NK-92 treated with Interleukin-12 subunit alpha and Interleukin-12 subunit beta, amount 100 ng/mL, for 24 hours (cell line): ENCODE results near the gene BARX2.
"Not testable (repeated sequence)": the region's sequence is repeated elsewhere in the genome, so short reads cannot be mapped to it uniquely, and the experiment has no call there.

ENCODE experiments used
- DNase-seq: peaks from one replicate; lab custom pipeline; 2025; lab: John Stamatoyannopoulos, UW

The BARX2 gene, protein sequence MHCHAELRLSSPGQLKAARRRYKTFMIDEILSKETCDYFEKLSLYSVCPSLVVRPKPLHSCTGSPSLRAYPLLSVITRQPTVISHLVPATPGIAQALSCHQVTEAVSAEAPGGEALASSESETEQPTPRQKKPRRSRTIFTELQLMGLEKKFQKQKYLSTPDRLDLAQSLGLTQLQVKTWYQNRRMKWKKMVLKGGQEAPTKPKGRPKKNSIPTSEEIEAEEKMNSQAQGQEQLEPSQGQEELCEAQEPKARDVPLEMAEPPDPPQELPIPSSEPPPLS

DNA sequence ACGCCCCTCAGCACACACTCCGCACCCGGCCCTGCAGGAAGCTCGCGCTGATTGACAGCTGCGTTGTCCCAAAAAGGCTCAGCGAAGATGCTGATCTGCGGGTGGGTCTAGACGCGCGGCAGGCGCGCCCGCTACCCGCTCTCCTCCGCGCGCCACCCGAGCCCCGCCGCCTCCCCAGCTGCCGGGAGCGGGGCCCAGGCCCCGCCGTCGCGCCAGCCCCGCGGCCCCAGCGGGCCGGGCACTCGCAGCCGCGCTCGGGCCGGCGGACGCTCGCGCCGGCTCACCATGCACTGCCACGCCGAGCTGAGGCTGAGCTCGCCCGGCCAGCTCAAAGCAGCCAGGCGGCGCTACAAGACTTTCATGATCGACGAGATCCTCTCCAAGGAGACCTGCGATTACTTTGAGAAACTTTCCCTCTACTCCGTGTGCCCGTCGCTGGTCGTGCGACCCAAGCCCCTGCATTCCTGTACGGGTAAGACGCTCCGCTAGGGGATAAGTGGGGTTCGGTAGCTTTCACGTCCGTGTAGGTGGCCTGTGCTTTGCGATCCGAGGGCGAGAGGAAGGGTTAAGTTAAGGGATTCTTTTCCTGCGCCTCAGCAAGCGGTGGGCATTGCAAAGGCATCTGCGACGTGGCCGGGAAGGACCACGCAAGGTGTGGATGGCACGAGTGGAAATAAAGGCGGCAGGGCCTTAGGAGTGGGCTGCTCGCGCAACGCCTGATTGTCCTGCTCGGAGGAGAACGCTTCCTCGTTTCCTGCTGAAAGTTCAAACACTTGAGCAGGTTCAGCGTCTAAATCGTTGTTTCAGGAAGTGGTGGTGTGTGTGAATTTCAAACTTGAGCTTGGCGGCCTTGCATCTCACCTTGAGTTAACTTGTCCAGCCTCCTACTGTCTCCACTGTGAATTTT is at the start of gene BARX2:
Gene BARX2 (plus strand): TSS at position 98 of the 907 bp plus-strand sequence. CDS start 188 bp downstream, at position 286.
- DNase-seq: no peak

GRCh38 chr11:129326921-129327320 is 48.7 kb upstream of the BARX2 start:
- no peak for DNase-seq

DNA sequence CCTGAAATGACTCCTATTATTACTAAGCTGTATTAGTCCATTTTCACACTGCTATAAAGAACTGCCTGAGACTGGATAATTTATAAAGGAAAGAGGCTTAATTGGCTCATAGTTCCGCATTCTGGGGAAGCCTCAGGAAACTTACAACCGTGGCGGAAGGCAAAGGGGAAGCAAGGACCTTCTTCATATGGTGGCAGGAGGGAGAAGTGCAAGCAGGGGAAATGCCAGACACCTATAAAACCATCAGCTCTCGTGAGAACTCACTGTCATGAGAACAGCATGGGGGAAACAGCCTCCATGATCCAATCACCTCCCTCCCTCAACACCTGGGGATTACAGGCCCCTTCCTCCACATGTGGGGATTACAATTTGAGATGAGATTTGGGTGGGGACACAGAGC is 47.9 kb upstream of the BARX2 start:
- not testable (repeated sequence) for DNase-seq

GRCh38 chr11:129328756-129329155 is 46.9 kb upstream of the BARX2 start:
- no peak for DNase-seq

DNA sequence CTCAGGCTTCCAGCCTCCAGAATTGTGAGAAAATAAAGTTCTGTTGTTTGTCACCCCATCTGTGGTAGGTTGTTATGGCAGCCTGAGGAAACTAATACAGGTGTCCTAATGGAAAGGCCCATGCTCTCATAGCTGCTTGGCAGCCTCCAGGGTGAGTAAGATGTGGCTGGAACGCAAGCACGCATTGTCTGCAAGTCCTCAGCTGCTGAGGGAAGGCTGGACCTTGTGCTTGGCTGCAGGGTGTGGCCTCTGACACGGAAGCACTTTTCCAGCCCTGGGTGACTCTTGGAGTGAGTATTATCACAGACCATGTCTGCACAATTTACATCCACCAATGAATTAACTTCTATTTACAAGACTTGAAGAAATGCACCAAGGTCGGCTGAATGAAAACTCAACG is 44.4 kb upstream of the BARX2 start:
- DNase-seq: no peak

DNA sequence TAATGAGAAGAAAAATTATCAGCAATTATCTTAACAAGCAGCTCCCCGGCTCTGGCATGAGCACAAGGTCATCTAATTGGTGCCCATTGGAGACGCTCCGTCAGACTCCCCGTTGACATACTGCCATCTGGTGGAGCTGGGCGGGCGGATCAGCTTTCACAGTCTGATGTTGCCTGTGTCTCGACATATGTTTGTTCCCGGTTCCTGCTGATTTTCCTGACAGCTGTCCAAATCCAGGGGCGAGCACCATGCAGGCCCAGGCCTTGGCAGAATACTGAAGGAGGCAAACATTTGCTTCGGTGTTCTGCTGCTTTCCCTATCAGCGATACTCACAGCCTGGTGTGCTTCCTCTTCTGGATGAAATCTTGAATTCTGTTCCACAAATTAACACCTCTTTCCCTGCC is 43.8 kb upstream of the BARX2 start:
- peak; percentile 29 for DNase-seq

DNA sequence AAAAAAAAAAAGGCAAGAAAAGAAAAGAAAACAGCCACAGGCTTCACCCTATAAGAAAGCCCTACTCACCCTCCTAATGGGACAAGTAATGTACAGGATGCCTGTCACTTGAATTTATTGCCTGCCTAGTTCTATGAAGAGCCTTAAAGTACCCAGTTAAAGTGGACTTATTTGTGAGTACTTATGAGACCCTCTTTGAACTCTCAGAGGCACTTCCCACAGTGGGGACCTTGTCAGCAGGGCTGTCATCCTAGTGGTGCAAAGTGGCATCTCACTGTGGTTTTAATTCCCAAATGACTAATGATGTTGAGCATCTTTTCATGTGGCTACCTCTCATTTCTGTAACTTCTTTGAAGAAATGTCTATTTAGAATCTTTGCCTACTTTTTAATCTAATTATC is 41.8 kb upstream of the BARX2 start:
- no peak for DNase-seq

- not testable (repeated sequence) for DNase-seq
Observed at GRCh38 chr11:129344301-129344940, 31.2 kb upstream of the BARX2 start.

DNA sequence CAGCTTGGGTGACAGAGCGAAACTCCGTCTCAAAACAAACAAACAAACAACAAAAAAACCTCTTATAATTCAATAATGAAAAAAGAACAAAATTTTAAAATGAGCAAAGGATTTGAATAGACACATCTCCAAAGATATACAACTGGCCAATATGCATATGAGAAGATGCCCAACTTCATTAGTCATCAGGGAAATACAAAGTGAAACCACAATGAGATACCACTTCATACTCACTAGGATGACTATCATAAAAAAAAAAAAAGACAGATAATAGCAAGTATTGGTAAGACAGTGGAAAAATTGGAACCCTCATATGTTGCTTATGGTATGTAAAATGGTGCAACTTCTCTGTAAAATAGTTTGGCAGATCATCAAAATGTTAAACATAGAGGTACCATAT is 28.7 kb upstream of the BARX2 start:
- no peak for DNase-seq

DNA sequence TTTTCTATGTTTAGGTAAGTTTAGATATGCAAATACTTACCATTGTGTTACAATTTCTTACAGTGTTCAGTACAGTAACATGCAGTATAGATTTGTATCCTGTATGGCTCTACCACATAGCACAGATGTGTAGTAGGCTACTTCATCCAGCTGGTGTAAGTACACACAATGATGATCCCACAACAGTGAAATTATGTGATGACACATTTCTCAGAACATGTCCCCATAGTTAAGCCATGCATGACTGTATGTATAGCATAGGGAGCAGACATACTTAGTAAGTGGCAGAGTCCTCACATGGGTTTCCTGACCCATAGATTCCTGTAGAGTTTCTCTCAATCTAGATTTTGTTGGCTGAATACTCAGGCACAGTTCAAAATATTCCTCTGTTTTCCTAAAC is 26.8 kb upstream of the BARX2 start:
- DNase-seq: no peak

DNA sequence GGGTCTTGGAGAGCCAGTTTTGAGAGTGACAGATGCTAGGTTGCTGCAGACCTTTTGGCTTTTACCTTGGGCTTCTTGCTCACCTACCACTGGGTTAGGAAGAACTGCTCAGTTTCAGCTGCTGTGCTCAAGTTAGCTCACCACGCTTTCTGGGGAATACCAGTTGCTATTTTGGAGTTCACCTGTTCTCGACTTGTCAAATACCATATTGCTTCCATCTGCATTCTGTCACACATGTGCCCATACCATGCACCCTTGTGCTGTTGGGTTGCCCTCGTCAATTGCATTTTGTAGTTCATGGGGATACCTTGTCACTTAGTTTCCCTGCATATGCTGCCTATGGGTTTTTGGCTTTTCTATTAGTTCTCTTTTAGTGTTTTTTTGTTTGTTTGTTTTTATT is 23.0 kb upstream of the BARX2 start:
- DNase-seq: no peak

DNA sequence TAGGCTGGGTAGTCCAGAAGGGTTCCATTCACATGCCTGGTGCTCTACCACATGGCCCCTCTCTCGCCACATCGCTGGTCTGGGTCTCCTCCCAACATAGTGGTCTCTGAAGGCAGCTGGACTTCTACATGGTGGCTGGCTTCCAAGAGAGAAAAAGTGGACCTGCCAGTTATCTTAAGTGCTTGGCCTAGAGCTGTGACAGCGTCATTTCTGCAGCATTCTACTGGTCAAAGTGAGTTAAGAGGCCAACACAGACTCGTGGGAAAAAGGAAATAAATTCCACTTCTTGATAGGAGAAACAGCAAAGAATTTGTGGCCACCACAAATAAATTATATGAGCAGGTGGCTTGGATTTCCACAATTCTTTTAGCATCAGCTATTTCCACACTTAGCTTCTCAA is 21.0 kb upstream of the BARX2 start:
- DNase-seq: no peak

DNA sequence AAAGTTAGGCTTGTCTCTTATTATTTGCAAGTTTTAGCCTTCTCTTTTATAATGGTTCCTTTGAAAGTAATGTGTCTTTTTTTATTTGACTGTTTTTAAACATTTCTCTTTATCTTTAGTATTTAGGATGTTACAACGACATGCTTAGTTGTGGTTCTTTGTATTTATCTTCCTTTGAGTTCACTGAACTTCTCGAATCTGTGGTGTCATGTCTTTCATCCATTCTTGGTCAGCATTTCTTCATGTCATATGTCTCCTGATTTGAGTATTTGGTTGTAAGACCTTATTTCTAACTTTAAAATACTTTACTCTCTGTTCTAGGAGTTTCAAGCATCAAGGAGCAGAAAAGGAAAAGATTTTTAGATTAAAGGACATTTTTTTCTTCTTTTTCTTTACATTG is 15.9 kb upstream of the BARX2 start:
- DNase-seq: no peak

- DNase-seq: peak; percentile 79
Observed at GRCh38 chr11:129364143-129364654, 11.4 kb upstream of the BARX2 start.

DNA sequence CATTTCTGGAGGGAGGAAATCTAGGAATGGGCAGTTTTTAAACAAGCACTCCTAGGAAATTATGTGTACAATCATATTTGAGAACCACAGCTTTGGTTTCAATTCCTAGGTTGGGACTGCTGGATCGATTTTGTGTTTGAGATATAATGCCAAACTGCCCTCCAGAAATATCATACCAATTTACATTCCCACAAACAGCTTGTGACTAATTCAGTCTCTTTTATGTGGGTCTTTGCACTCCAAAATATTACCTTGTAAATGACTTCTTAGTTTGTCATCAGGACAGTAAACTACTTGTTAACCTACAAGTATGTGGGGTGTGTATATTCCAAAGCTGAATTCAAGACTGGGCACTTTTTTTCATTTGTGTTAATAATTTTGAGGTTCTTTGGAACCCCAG is 9.8 kb upstream of the BARX2 start:
- no peak for DNase-seq

DNA sequence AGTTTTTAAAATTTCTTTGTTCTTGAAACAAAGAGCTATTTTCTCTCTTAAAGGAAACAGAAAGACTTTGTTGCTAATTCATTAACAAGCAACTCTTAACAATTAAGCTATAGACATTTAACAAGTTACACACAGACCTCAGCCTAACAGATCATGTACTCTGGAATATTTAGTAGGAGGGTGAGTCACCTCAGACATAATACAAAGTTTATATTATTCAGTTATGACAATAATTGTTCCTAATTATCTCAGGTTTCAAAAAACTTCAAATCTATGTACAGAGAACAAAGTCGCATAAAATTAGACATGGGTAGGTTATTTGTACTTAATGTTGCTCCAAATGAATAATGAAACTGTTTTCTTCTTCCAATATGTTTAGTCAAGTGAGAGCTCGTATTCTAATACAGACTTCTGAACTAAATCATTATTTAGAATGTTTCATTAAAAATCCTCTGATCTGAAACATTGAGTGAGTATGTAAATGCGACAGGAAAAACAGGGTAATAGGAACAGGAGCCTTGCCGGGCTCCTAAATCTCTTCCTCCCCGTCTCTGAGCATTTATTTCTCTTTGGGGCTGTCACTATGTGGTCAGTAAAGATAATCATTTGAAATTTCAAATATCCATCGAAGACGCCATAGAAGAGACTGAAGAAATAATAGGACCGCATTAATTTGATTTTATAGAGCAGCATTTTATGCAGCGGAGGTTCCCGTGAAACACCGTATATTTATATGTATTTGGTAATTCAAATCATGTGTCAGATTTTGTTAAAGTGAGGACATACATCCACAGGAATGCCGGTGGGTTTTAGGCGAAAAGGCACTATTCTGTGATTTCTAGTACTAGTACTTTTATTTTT is 8.7 kb upstream of the BARX2 start:
- no peak for DNase-seq

DNA sequence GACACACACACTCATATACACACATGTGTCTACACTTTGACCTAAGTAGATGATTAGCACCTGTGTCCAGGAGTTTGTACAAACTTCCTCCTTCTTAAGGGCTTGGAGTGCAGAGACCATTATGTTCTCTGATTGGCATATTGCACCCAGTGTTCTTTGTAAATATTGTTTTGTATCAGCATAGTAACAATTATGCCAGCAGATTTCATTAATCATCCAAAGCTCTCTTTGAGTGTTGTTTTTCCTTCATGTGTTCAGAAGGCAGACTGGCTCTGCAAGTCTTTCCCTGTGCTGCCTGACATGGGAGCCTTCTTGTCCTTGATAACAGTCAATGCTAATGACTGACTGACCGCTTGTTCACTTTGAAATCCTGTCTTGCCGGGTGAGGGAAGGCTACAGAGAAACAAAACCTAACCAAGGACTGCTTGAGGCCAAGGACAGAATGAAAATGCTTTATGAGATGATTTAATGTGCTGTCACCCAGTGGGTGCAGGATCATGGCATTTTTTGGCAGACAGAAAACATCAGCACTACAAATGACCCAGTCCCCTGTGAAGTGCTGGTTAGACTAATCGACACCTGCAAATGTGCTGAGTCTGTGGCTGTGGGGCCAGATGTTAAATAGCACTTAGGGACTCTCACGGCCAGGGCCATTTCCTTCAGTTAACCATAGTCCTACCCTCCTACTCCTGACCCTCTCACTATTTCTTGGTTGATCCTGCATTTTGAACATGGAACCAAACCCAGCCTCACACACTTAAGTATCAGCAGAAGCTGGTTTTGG is 6.6 kb upstream of the BARX2 start:
- DNase-seq: peak; percentile 52

DNA sequence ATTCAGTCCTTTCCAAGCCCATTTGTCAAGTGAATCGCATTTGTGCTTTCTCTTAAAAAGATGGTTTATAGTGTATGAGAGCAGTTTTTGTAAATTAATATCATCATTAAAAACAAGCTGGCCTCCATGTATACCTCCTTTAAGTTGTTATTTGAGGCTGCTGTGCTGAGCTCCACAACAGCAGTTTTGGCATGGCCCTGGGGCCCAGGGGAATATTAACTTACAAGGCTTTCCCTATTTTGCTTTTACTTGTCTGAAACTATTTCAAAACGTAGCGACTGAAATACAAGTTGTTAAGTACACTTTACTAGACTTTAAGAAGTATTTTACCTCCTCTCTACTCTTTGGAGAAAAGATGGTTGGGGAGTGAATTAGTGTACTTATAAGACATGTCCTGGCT is 4.9 kb upstream of the BARX2 start:
- no peak for DNase-seq

GRCh38 chr11:129372609-129373488 is 2.8 kb upstream of the BARX2 start:
- DNase-seq: no peak

GRCh38 chr11:129373489-129373953 is 2.1 kb upstream of the BARX2 start:
- no peak for DNase-seq
